Measurements from ENCODE around the gene CCNQ.
A peak's percentile ranks its signal among the peaks of the same experiment; 100 is the strongest.

DNA sequence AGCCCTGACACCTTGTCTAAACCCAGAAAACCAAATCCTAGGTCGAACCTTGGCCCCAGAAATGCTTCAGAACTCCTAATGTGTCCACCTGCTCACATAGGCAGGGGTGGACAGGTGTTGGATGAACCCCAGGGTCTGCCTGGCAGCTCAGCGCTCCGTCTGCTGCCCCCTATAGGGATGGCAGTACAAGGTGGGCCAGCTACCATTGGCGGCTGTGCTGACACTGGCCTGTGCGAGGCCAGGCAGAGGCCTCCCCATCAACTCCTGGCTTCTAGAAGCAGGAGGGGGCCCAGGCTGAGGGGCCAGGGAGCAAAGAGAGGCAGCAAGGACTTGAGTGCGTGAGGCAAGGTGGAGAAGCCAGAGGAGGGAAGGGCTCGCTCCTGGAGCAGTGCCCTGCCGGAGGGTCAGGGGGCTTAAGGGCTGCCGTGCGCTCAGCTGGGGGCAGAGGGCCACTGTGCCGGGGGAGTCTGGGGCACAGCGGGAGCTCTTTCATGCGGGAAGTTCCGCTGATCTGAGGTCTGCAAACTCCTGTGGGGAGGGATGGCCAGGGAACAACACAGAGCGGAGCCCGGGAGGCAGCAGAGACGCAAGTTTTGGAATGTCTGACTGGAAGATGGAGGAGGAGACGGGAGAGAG is 20.6 kb downstream of the CCNQ start:
- TF ChIP-seq, protein P1, sequence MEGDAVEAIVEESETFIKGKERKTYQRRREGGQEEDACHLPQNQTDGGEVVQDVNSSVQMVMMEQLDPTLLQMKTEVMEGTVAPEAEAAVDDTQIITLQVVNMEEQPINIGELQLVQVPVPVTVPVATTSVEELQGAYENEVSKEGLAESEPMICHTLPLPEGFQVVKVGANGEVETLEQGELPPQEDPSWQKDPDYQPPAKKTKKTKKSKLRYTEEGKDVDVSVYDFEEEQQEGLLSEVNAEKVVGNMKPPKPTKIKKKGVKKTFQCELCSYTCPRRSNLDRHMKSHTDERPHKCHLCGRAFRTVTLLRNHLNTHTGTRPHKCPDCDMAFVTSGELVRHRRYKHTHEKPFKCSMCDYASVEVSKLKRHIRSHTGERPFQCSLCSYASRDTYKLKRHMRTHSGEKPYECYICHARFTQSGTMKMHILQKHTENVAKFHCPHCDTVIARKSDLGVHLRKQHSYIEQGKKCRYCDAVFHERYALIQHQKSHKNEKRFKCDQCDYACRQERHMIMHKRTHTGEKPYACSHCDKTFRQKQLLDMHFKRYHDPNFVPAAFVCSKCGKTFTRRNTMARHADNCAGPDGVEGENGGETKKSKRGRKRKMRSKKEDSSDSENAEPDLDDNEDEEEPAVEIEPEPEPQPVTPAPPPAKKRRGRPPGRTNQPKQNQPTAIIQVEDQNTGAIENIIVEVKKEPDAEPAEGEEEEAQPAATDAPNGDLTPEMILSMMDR (conservative IDR thresholded peaks at IDR 0.05; ENCODE audit: low read length) = peak; percentile 26
- TF ChIP-seq EZH2phosphoT487 (IDR thresholded peaks at IDR 0.05; ENCODE audit: borderline replicate concordance) = no peak
